HepG2 (cell line): ENCODE measurements around the gene PCNX4. TPM values are rescaled to one million over a fixed set of nuclear protein-coding genes. Genes with fewer than 3 reads are reported as not detected.
A peak's percentile ranks its signal among the peaks of the same experiment; 100 is the strongest.

ENCODE experiments used
- CBFB ChIP-seq: sonication (generic); formaldehyde crosslinking; IDR thresholded peaks from 2 replicates; pipeline ENCODE4 v1.4.0; 2020; ENCODE audit warnings: missing genetic modification reagents
- CEBPG ChIP-seq: IDR thresholded peaks from 2 replicates; pipeline ENCODE4 v1.6.1; 2016
- ELF4 ChIP-seq: sonication (generic); formaldehyde crosslinking; IDR thresholded peaks from 2 replicates; pipeline ENCODE4 v1.5.0; 2020; ENCODE audit warnings: missing genetic modification reagents, mild to moderate bottlenecking, moderate library complexity, borderline replicate concordance
- FIP1L1 ChIP-seq: fragments of 200-400 bp; formaldehyde crosslinking; IDR thresholded peaks from 2 replicates; pipeline ENCODE4 v1.6.1; 2018; ENCODE audit warnings: low read depth, mild to moderate bottlenecking, low read length, moderate library complexity, borderline replicate concordance; ENCODE audit not compliant: insufficient read depth
- POGZ ChIP-seq: sonication (generic); formaldehyde crosslinking; IDR thresholded peaks from 2 replicates; pipeline ENCODE4 v1.4.0; 2020; ENCODE audit warnings: mild to moderate bottlenecking, missing genetic modification reagents
- ZIK1 ChIP-seq: sonication (generic); formaldehyde crosslinking; IDR thresholded peaks from 2 replicates; pipeline ENCODE4 v1.5.0; 2020; ENCODE audit warnings: mild to moderate bottlenecking, low read depth, missing genetic modification reagents, borderline replicate concordance
- ZNF136 ChIP-seq: sonication (generic); formaldehyde crosslinking; IDR thresholded peaks from 2 replicates; pipeline ENCODE4 v1.8.1; 2022; ENCODE audit warnings: low read depth, mild to moderate bottlenecking, moderate library complexity, missing genetic modification reagents
- ZNF263 ChIP-seq: sonication (generic); formaldehyde crosslinking; IDR thresholded peaks from 2 replicates; pipeline ENCODE4 v1.4.0; 2020; ENCODE audit warnings: missing genetic modification reagents
- ZNF350 ChIP-seq: sonication (generic); formaldehyde crosslinking; IDR thresholded peaks from 2 replicates; pipeline ENCODE4 v1.4.0; 2020; ENCODE audit warnings: mild to moderate bottlenecking, low read depth, missing genetic modification reagents, borderline replicate concordance
- ZNF563 ChIP-seq: sonication (generic); formaldehyde crosslinking; IDR thresholded peaks from 2 replicates; pipeline ENCODE4 v1.8.0; 2022; ENCODE audit warnings: mild to moderate bottlenecking, moderate library complexity, missing genetic modification reagents
- polyA plus RNA-seq, 8 experiments: library from polyadenylated mRNA; depleted of rRNA in 3 of 8; stranded (reverse) in 7 of 8; unstranded in 1 of 8; fragments of >200 nt; fragmentation: Illumina TruSeq in 4 of 8; extraction: Trizol in 4 of 8; gene quantifications; 2 replicates each; pipeline versions ENCODE4 v1.2.1 to v1.2.3, GENCODE V29; 2011 to 2016; ENCODE audit warnings: low read depth in 4 of 8, missing spikeins in 1 of 8, mixed read lengths in 1 of 8; ENCODE audit not compliant: insufficient read depth in 1 of 8
- total RNA-seq, 5 experiments: library from RNA; depleted of rRNA; stranded (reverse); fragments of >200 nt; fragmentation: Illumina TruSeq; extraction: Trizol; gene quantifications; 2 replicates each; pipeline ENCODE4 v1.2.3, GENCODE V29; 2016; ENCODE audit warnings: low read depth in 1 of 5
- TF ChIP-seq, protein P1 (sequence below): sonication (generic); formaldehyde crosslinking; IDR thresholded peaks from 2 replicates; pipeline ENCODE4 v1.5.1; 2020; ENCODE audit warnings: missing genetic modification reagents, mild to moderate bottlenecking, borderline replicate concordance
- TF ChIP-seq, protein P2 (sequence below): sonication (generic); formaldehyde crosslinking; conservative IDR thresholded peaks from 2 replicates; pipeline ENCODE4 v1.8.0; 2022; ENCODE audit warnings: missing genetic modification reagents
- TF ChIP-seq, protein P3 (sequence below): sonication (generic); formaldehyde crosslinking; IDR thresholded peaks from 2 replicates; pipeline ENCODE4 v1.9.0; 2022; ENCODE audit warnings: missing genetic modification reagents, mild to moderate bottlenecking, borderline replicate concordance
- TF ChIP-seq, protein P4 (sequence below): fragments of 450-650 bp; IDR thresholded peaks from 2 replicates; pipeline ENCODE4 v1.6.1; 2017; ENCODE audit warnings: mild to moderate bottlenecking
- TF ChIP-seq, protein P5 (sequence below): sonication (generic); formaldehyde crosslinking; IDR thresholded peaks from 2 replicates; pipeline ENCODE4 v1.4.0; 2020; ENCODE audit warnings: mild to moderate bottlenecking, missing genetic modification reagents
- TF ChIP-seq, protein P6 (sequence below): sonication (generic); formaldehyde crosslinking; IDR thresholded peaks from 2 replicates; pipeline ENCODE4 v1.4.0; 2020; ENCODE audit warnings: mild to moderate bottlenecking, missing genetic modification reagents, borderline replicate concordance

The PCNX4 gene
- total and polyA plus RNA-seq, 2 of the 13 experiments (the other 11 are each of a cell fraction or from before 2014, with no cell fraction given), result 28.6 to 43.0 TPM

DNA sequence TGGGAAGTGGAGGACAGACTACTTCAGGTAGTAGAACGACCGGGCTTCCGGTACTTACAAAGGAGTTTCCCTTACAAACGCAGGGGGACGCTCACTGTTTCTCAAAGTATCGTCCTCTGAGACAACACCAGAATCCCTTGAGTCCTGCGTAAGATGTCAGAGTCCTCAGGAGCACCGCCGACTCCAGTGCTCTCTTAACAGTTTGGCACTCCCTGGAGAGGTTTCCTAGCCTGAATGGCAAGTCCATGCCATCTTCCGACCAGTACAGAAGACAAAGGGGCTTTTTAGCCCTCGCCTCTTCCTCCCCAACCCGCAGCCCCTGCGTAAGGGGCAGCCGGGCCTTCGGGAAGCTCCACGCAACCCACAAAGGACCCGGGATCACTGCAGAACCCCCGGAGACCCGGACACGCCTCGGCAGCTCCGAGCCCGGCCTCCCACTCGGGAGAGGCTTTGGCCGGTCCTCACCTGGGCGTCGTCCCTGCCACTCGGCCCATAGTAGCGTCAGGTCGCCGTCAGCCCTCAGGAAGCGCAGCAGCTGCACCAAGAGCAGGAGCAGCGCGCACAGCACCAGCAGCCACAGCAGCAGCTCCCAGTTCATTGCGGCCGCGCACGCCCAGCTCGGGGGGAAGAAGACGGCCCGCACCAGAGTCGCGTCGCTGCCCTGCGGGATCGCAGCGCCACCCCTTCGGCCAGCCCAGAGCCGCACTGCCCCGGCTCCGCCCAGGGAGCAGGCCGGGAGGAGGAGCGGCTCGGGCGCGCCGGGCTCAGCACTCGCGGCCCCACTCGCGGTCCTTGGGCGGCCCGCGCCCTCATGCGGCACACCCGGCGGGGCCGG lies 73.2 kb downstream of the PCNX4 start, which contains the start of gene DHRS7 (continued):
- TF ChIP-seq, protein P1, sequence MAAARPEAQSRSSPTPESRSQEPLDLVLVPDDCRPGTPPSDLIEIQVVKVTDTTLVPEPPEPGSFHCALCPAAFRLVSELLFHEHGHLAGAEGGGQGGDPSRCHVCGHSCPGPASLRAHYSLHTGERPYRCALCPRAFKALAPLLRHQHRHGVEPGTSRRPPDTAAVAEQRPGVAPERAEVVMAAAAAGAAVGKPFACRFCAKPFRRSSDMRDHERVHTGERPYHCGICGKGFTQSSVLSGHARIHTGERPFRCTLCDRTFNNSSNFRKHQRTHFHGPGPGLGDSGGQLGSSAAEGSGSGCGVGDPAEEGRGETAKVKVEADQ, result peak; percentile 95; the same call in 1 of the 2 replicates
- TF ChIP-seq, protein P2, sequence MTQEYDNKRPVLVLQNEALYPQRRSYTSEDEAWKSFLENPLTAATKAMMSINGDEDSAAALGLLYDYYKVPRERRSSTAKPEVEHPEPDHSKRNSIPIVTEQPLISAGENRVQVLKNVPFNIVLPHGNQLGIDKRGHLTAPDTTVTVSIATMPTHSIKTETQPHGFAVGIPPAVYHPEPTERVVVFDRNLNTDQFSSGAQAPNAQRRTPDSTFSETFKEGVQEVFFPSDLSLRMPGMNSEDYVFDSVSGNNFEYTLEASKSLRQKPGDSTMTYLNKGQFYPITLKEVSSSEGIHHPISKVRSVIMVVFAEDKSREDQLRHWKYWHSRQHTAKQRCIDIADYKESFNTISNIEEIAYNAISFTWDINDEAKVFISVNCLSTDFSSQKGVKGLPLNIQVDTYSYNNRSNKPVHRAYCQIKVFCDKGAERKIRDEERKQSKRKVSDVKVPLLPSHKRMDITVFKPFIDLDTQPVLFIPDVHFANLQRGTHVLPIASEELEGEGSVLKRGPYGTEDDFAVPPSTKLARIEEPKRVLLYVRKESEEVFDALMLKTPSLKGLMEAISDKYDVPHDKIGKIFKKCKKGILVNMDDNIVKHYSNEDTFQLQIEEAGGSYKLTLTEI (CRISPR knock-in tag), result no peak
- TF ChIP-seq, protein P3, sequence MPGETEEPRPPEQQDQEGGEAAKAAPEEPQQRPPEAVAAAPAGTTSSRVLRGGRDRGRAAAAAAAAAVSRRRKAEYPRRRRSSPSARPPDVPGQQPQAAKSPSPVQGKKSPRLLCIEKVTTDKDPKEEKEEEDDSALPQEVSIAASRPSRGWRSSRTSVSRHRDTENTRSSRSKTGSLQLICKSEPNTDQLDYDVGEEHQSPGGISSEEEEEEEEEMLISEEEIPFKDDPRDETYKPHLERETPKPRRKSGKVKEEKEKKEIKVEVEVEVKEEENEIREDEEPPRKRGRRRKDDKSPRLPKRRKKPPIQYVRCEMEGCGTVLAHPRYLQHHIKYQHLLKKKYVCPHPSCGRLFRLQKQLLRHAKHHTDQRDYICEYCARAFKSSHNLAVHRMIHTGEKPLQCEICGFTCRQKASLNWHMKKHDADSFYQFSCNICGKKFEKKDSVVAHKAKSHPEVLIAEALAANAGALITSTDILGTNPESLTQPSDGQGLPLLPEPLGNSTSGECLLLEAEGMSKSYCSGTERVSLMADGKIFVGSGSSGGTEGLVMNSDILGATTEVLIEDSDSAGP (CRISPR knock-in tag), result peak; percentile 87
- TF ChIP-seq ZNF350 (peak; percentile 32; the same call in 1 of the 2 replicates), ZNF263 (peak; percentile 88), POGZ (CRISPR knock-in tag) (peak; percentile 83; the same call in 1 of the 2 replicates), CBFB (CRISPR knock-in tag) (peak; percentile 79; the same call in 1 of the 2 replicates), ELF4 (CRISPR knock-in tag) (no peak), ZNF563 (CRISPR knock-in tag) (peak; percentile 84), ZIK1 (CRISPR knock-in tag) (peak; percentile 84; the same call in 1 of the 2 replicates), CEBPG (CRISPR knock-in tag) (no peak; the same call in 1 of the 2 replicates), FIP1L1 (no peak), ZNF136 (0 out of 2 replicates have a peak, but pooled peaks have one; percentile 46)
- TF ChIP-seq, protein P4, sequence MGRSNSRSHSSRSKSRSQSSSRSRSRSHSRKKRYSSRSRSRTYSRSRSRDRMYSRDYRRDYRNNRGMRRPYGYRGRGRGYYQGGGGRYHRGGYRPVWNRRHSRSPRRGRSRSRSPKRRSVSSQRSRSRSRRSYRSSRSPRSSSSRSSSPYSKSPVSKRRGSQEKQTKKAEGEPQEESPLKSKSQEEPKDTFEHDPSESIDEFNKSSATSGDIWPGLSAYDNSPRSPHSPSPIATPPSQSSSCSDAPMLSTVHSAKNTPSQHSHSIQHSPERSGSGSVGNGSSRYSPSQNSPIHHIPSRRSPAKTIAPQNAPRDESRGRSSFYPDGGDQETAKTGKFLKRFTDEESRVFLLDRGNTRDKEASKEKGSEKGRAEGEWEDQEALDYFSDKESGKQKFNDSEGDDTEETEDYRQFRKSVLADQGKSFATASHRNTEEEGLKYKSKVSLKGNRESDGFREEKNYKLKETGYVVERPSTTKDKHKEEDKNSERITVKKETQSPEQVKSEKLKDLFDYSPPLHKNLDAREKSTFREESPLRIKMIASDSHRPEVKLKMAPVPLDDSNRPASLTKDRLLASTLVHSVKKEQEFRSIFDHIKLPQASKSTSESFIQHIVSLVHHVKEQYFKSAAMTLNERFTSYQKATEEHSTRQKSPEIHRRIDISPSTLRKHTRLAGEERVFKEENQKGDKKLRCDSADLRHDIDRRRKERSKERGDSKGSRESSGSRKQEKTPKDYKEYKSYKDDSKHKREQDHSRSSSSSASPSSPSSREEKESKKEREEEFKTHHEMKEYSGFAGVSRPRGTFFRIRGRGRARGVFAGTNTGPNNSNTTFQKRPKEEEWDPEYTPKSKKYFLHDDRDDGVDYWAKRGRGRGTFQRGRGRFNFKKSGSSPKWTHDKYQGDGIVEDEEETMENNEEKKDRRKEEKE, result no peak
- TF ChIP-seq, protein P5, sequence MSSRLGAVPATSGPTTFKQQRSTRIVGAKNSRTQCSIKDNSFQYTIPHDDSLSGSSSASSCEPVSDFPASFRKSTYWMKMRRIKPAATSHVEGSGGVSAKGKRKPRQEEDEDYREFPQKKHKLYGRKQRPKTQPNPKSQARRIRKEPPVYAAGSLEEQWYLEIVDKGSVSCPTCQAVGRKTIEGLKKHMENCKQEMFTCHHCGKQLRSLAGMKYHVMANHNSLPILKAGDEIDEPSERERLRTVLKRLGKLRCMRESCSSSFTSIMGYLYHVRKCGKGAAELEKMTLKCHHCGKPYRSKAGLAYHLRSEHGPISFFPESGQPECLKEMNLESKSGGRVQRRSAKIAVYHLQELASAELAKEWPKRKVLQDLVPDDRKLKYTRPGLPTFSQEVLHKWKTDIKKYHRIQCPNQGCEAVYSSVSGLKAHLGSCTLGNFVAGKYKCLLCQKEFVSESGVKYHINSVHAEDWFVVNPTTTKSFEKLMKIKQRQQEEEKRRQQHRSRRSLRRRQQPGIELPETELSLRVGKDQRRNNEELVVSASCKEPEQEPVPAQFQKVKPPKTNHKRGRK (CRISPR knock-in tag), result no peak
- TF ChIP-seq, protein P6, sequence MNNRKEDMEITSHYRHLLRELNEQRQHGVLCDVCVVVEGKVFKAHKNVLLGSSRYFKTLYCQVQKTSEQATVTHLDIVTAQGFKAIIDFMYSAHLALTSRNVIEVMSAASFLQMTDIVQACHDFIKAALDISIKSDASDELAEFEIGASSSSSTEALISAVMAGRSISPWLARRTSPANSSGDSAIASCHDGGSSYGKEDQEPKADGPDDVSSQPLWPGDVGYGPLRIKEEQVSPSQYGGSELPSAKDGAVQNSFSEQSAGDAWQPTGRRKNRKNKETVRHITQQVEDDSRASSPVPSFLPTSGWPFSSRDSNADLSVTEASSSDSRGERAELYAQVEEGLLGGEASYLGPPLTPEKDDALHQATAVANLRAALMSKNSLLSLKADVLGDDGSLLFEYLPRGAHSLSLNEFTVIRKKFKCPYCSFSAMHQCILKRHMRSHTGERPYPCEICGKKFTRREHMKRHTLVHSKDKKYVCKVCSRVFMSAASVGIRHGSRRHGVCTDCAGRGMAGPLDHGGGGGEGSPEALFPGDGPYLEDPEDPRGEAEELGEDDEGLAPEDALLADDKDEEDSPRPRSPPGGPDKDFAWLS (CRISPR knock-in tag), result no peak
